Activated CD8-positive, alpha-beta memory T cell treated with anti-CD3 and anti-CD28 coated beads, Interleukin-2, amount 50 U/mL, for 1 hour (primary cell): ENCODE measurements around the gene SNTG2.

ENCODE experiments used
- DNase-seq: peaks from one replicate; pipeline ENCODE4 v3.0.0-alpha.2; 2020; ENCODE audit errors: extremely low read depth

The SNTG2 gene

DNA sequence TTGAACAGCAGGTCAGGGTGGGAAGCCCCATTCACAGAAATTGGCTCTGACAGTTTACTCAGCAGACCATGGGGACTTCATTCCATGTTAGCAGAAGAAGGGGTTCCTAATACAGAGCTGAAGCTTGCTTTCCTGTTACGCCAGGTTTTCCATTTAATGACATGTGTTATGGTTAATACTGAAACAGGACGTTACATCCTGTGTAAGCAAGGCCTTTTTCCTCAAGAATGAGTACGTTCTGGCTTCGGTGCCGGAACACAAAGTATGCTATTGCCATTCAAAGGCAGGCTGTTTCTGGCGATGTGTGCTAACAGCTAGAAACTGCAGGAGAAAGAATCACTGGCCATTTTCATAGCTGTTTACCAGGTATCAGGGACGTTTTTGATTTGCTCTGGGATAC is 190.4 kb downstream of the SNTG2 start:
- DNase-seq = no peak

GRCh38 chr2:1143129-1143528 is 192.5 kb downstream of the SNTG2 start:
- no peak for DNase-seq

- DNase-seq = no peak
Observed at GRCh38 chr2:1147873-1148612, 197.4 kb downstream of the SNTG2 start.

DNA sequence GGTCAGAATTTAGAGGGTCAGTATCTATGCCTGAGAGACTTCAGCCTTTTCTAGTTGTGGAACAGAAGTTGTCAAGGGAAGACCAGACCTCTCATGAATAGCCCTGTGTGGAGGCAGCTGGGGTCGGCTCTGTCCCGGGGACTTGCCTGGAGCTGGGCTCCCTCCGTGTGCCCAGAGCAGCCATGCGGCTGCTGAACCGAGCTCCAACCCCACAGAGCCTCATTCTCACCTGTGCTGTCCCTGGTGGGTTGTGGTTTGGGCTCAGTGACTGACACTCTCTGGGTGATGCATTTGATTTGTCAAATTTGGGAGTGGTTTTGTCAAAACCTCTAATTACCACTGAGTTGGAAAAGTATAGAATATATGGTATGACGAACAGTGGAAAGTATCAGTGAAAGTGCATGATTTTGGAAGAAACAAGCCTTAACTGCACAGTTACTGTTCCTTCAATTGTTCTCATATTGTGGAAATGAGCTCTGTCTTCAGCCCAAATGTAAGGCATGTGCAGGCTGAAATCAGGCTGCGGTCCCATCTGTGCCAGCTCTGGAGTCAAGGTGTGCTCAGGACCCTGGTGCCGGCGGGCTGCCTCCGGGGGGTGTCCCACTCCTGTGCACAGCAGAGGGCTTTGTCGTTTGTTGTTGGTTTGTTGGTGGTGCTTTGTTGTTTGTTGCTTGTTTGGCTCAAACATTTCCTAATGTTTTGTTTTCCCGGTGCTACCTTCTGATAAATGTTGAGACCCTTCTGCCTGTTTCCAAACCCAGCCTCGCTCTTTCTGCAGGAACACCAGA is 200.3 kb downstream of the SNTG2 start:
- no peak for DNase-seq

- DNase-seq = no peak
Observed at GRCh38 chr2:1152375-1152774, 201.7 kb downstream of the SNTG2 start.

- no peak for DNase-seq
Observed at GRCh38 chr2:1153920-1154319, 203.3 kb downstream of the SNTG2 start.

- no peak for DNase-seq
Observed at GRCh38 chr2:1154710-1155594, 204.3 kb downstream of the SNTG2 start.

GRCh38 chr2:1156059-1156458 is 205.4 kb downstream of the SNTG2 start:
- DNase-seq = no peak

DNA sequence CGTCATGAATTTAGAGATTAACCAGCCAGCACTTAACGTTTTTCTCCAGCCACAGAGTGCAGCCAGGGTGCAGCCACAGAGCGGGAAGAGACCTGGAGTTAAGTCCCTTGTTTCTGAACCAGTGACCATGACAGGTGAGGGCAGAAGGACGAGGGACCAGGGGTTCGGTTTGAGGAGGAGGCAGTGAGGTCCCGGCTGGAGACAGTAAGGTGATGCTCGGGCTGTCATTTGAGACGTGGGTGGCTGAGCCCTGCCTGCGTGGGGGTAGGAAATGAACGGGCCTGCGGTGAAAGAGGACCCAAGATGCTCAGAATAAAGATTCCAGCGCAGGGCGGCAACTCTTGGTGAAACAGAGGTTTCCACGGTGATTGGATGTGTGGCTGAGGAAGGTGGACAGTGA is 205.9 kb downstream of the SNTG2 start:
- DNase-seq = no peak

DNA sequence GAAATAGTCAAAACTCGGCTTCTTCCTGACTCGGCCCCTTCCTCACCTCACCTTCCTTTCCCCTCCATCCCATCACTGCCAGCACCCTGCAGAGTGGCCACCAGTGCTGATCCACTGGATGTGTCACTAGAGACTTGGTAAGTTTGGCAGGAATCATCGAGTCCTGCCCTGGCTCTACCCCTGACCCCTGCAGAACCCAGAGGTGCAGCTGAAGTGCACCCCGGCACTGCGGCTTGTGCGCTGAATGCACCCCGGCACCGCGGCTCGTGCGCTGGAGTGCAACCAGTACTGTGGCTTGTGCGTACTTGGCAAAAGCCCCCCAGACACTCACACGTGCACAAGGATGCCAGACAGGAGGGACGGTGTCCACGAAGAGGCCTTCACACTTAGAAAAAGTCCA is 206.5 kb downstream of the SNTG2 start:
- DNase-seq = no peak

GRCh38 chr2:1159013-1159412 is 208.4 kb downstream of the SNTG2 start:
- DNase-seq = no peak

DNA sequence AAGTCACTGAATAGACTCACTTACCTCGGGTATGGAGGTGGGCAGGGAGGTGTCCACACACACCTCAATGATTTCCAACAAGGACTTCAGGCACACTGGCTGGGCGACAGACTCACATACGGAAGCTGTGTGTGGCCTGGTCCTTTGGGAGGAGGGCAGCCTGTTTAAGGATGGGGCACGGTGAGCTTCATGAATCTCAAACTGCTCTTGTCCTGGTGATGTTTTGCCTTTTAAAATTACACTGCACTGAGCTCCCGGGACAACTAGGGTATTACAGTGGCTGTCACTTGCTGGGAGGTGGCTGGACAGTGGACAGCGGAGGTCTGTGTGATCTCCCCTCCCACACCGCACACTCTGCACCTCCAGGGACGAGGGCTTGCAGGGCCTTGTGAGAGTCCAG is 211.6 kb downstream of the SNTG2 start:
- DNase-seq = no peak

- DNase-seq = no peak
Observed at GRCh38 chr2:1162768-1163584, 212.3 kb downstream of the SNTG2 start.

GRCh38 chr2:1166976-1167375 is 216.3 kb downstream of the SNTG2 start:
- no peak for DNase-seq

GRCh38 chr2:1168846-1169245 is 218.2 kb downstream of the SNTG2 start:
- DNase-seq = no peak

- DNase-seq = no peak
Observed at GRCh38 chr2:1169291-1169949, 218.8 kb downstream of the SNTG2 start.

DNA sequence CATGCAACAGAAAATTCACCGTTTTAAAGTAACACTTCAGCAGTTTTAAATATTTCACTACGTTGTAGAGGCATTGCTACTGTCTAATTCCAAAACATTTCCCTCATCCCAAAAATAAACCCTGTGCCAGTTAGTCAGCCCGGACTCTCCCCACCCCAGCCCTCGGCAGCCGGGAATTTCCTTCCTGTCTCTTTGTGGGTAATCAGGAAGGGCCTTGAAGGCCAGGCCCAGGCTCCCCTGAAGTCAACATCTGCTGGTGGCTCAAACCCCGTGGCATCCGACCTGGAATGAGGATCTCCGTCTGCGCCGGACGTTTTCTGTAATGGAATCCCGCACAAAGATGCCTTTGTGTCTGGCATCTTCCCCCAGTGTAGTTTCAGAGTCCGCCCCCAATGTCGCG is 219.6 kb downstream of the SNTG2 start:
- no peak for DNase-seq

DNA sequence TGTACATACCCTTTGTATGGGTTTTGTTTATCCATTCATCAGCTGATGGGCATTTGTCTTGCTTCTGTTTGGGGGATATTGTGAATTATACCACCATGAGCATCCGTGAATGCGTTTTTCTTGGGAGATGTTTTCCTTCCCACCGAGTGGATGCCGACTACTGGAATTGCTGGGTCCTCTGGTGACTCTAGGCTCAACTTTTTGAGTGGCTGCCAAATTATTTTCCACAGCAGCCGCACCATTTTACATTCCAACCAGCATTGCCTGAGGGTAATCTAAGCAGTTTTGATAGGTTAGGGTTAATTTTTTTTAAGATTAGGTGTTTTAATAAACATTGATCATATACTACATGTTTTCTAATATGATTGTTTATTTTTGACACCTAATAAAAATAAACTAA is 220.1 kb downstream of the SNTG2 start:
- DNase-seq = no peak

- DNase-seq = no peak
Observed at GRCh38 chr2:1173528-1173927, 222.9 kb downstream of the SNTG2 start.

GRCh38 chr2:1181893-1182292 is 231.2 kb downstream of the SNTG2 start:
- DNase-seq = no peak

- DNase-seq = no peak
Observed at GRCh38 chr2:1183300-1183699, 232.7 kb downstream of the SNTG2 start.
